MCF 10A (cell line): ENCODE measurements around the gene ABCB9. TPM values are rescaled to one million over a fixed set of nuclear protein-coding genes. Genes with fewer than 3 reads are reported as not detected.

Experiments
- BruUV-seq: library from RNA; stranded (reverse); fragments of 400-500 nt; replicated peaks from 2 replicates; lab custom pipeline; 2021; lab: Mats Ljungman, UMichigan
- CTCF ChIA-PET: fragments of 300-600 bp; sonication (Branson Sonifier 250); formaldehyde crosslinking; extraction: SDS; loops from one replicate; lab custom pipeline; 2021; ENCODE audit warnings: antibody characterized with exemption, inconsistent platforms; lab: Yijun Ruan, JAX
- POLR2A ChIA-PET: fragments of 300-600, 350-650 bp; sonication (Branson Sonifier 250); formaldehyde crosslinking; extraction: SDS; loops from one replicate; lab custom pipeline; 2020; ENCODE audit warnings: antibody characterized with exemption, inconsistent platforms; lab: Yijun Ruan, JAX
- DNase-seq: peaks from one replicate; pipeline ENCODE4 v3.0.0-alpha.2; 2018; ENCODE audit not compliant: unreplicated experiment
- H3K27ac Mint-ChIP-seq: one replicate; pipeline ENCODE4 v1.8.0; 2022; ENCODE audit warnings: mild to moderate bottlenecking, low read depth, mixed read lengths; ENCODE audit not compliant: unreplicated experiment
- H3K27me3 Mint-ChIP-seq: one replicate; pipeline ENCODE4 v1.8.0; 2022; ENCODE audit warnings: mixed read lengths; ENCODE audit not compliant: insufficient read depth, unreplicated experiment
- H3K36me3 Mint-ChIP-seq: one replicate; pipeline ENCODE4 v1.8.0; 2022; ENCODE audit warnings: mild to moderate bottlenecking, moderate library complexity, mixed read lengths; ENCODE audit not compliant: insufficient read depth, unreplicated experiment
- H3K4me1 Mint-ChIP-seq: one replicate; pipeline ENCODE4 v1.8.0; 2022; ENCODE audit warnings: mixed read lengths; ENCODE audit not compliant: insufficient read depth, unreplicated experiment
- H3K4me3 Mint-ChIP-seq: one replicate; pipeline ENCODE4 v1.8.0; 2022; ENCODE audit warnings: mild to moderate bottlenecking, moderate library complexity, mixed read lengths; ENCODE audit not compliant: unreplicated experiment
- H3K9me3 Mint-ChIP-seq: one replicate; pipeline ENCODE4 v1.8.0; 2022; ENCODE audit warnings: mixed read lengths; ENCODE audit not compliant: unreplicated experiment
- CTCF ChIP-seq: fragments of 200-600 bp; IDR thresholded peaks from one replicate; pipeline ENCODE4 v1.8.0; 2022; ENCODE audit warnings: antibody characterized with exemption, mild to moderate bottlenecking; ENCODE audit not compliant: unreplicated experiment
- intact Hi-C: fragments of 100-400 bp; cut with micrococcal nuclease; formaldehyde crosslinking; loops from 2 replicates; pipeline ENCODE4 v1.14.1; 2022
- total RNA-seq: library from RNA; stranded (reverse); gene quantifications from 2 replicates; pipeline ENCODE4 v1.2.3, GENCODE V29; 2022

The ABCB9 gene
- total RNA-seq, 1 experiment from 2014 or later: 1.6 TPM

DNA sequence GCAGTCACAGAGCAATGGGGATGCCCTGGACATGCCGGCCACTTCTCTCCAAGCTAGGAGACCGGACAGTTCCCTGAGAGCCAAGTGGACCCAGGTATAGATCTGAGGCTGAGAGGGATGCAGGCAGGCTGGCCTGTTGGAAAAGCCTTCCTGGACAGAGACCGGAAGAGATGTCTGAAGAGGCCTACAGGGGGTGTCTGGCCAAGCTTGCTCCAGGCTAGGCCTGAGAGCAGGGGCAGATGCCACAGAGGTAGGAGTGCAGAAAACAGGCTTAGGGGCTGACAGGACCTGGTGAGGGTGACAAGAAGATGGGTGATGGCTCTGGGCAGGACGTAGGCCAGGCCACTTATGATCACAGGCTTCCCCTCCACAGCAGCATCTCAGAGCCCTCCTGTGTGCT is 44.4 kb upstream of the ABCB9 start:
- DNase-seq: no peak
- no peak overlapping the region for H3K4me3 Mint-ChIP-seq
- ChIA-PET POLR2A (no interaction called here), CTCF (interaction anchor here (0.6 kb wide), 1 partner anchor 202 kb away, joined by 3 read pairs; no protein-coding TSS in a partner anchor)
- no peaks in the 10 kb centered on the region for H3K27me3 Mint-ChIP-seq
- H3K4me1 Mint-ChIP-seq: no peaks in the 10 kb centered on the region
- H3K9me3 Mint-ChIP-seq: no peaks in the 10 kb centered on the region
- no peak overlapping the region for H3K27ac Mint-ChIP-seq
- no TSS peak for BruUV-seq
- no peak for TF ChIP-seq CTCF
- H3K36me3 Mint-ChIP-seq: peaks cover 6% of the 10 kb centered on the region
- intact Hi-C loops: no loop called here

DNA sequence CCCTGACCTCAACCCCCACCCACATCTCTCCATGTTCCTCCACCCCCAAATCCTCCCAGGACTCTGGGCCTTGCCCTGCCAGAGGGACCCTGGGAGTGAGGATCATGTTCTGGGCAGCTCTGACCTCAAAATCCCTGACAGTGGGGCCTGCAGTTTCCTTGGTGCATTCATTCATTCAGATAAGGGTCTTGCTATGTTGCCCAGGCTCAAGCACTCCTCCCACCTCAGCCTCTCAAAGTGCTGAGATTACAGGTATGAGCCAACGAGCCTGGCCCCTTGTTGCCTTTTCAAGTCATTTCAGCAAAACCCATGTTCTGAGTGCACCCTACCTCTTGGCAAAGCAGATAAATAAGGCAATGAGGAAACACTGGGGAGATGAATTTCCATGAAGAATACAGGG is 43.8 kb upstream of the ABCB9 start:
- CTCF ChIA-PET: interaction anchor here (0.6 kb wide), 1 partner anchor 202 kb away, joined by 3 read pairs; no protein-coding TSS in a partner anchor
- H3K9me3 Mint-ChIP-seq: no peaks in the 10 kb centered on the region
- no peak overlapping the region for H3K4me3 Mint-ChIP-seq

GRCh38 chr12:123006977-123007376 is 40.7 kb upstream of the ABCB9 start:
- DNase-seq: no peak
- BruUV-seq: no TSS peak
- no peaks in the 10 kb centered on the region for H3K4me1 Mint-ChIP-seq
- no peaks in the 10 kb centered on the region for H3K9me3 Mint-ChIP-seq
- intact Hi-C loops: no loop called here
- no peaks in the 10 kb centered on the region for H3K27me3 Mint-ChIP-seq
- H3K36me3 Mint-ChIP-seq: peaks cover 6% of the 10 kb centered on the region
- ChIA-PET POLR2A (no interaction called here), CTCF (no interaction called here)
- no peak overlapping the region for H3K4me3 Mint-ChIP-seq
- TF ChIP-seq CTCF: no peak
- H3K27ac Mint-ChIP-seq: no peak overlapping the region

More for the DNA sequence above, 43.8 kb upstream of the ABCB9 start:
- Mint-ChIP-seq H3K36me3 (peaks cover 6% of the 10 kb centered on the region), H3K4me1 (no peaks in the 10 kb centered on the region), H3K27ac (no peak overlapping the region), H3K27me3 (no peaks in the 10 kb centered on the region)
- DNase-seq: no peak
- POLR2A ChIA-PET: no interaction called here
- BruUV-seq: no TSS peak
- intact Hi-C loops: no loop called here
- TF ChIP-seq CTCF: no peak

- BruUV-seq: no TSS peak
- intact Hi-C loops: no loop called here
- peaks cover 6% of the 10 kb centered on the region for H3K36me3 Mint-ChIP-seq
- H3K4me1 Mint-ChIP-seq: no peaks in the 10 kb centered on the region
- DNase-seq: no peak
- POLR2A ChIA-PET: no interaction called here
- H3K27ac Mint-ChIP-seq: no peak overlapping the region
- no peak for TF ChIP-seq CTCF
- H3K27me3 Mint-ChIP-seq: no peaks in the 10 kb centered on the region
- H3K9me3 Mint-ChIP-seq: no peaks in the 10 kb centered on the region
- CTCF ChIA-PET: interaction anchor here (0.6 to 1.1 kb wide), 2 partner anchors 212 to 577 kb away, joined by 3 read pairs; no protein-coding TSS in a partner anchor
- no peak overlapping the region for H3K4me3 Mint-ChIP-seq
Measured at GRCh38 chr12:123005081-123005626, 38.9 kb upstream of the ABCB9 start.
